ENCODE results near the gene TREML2. TPM values are rescaled to one million over a fixed set of nuclear protein-coding genes. Genes with fewer than 3 reads are reported as not detected.

The TREML2 gene
- total RNA-seq, 2 donors from 2014 or later: 0.12 TPM; not detected in 1

- no peaks in the 10 kb centered on the region for H3K36me3 ChIP-seq
- no peak overlapping the region for H3K27ac ChIP-seq
- no peak overlapping the region for H3K4me3 ChIP-seq
- no peak for DNase-seq (ENCODE audit: low spot score)
- no peaks in the 10 kb centered on the region for H3K27me3 ChIP-seq
- no peak for TF ChIP-seq CTCF (IDR thresholded peaks at IDR 0.05)
- no peaks in the 10 kb centered on the region for H3K9me3 ChIP-seq
- no peaks in the 10 kb centered on the region for H3K4me1 ChIP-seq
Measured at GRCh38 chr6:41153451-41153850, 47.5 kb downstream of the TREML2 start.

GRCh38 chr6:41150671-41151070 lies 50.3 kb downstream of the TREML2 start:
- Histone ChIP-seq H3K9me3 (no peaks in the 10 kb centered on the region), H3K4me3 (no peak overlapping the region)

GRCh38 chr6:41147917-41148316 lies 53.0 kb downstream of the TREML2 start:
- H3K36me3 ChIP-seq: no peaks in the 10 kb centered on the region
- no peaks in the 10 kb centered on the region for H3K27me3 ChIP-seq
- H3K9me3 ChIP-seq: no peaks in the 10 kb centered on the region
- no peak for TF ChIP-seq CTCF (IDR thresholded peaks at IDR 0.05)
- no peak overlapping the region for H3K27ac ChIP-seq
- no peak for DNase-seq (ENCODE audit: low spot score)
- no peaks in the 10 kb centered on the region for H3K4me1 ChIP-seq
- no peak overlapping the region for H3K4me3 ChIP-seq

More at GRCh38 chr6:41150671-41151070, 50.3 kb downstream of the TREML2 start:
- TF ChIP-seq CTCF (IDR thresholded peaks at IDR 0.05): no peak
- H3K27me3 ChIP-seq: no peaks in the 10 kb centered on the region
- no peak for DNase-seq (ENCODE audit: low spot score)
- H3K27ac ChIP-seq: no peak overlapping the region
- no peaks in the 10 kb centered on the region for H3K36me3 ChIP-seq
- no peaks in the 10 kb centered on the region for H3K4me1 ChIP-seq

Other genes starting within 250 kb of the TREML2 start
- under 1 TPM; 0.43 to 0.96 TPM for gene UNC5CL, start 161.9 kb downstream of the TREML2 start, total RNA-seq
- not detected for gene TSPO2, start 158.7 kb downstream of the TREML2 start, total RNA-seq
- 100 to 1,000 TPM; 130 to 245 TPM for gene APOBEC2, start 147.9 kb downstream of the TREML2 start, total RNA-seq
- 10 to 100 TPM in 1 of 2 donors, 1 to 10 TPM in 1; 9.4 to 13.4 TPM for gene OARD1, start 128.8 kb downstream of the TREML2 start, total RNA-seq
- gene NFYA, start 128.2 kb downstream of the TREML2 start, total RNA-seq: 1 to 10 TPM; 8.2 to 9.9 TPM
- gene TREML1, start 46.8 kb downstream of the TREML2 start, total RNA-seq: not detected
- 1 to 10 TPM; 1.6 to 7.0 TPM for gene TREM2, start 38.0 kb downstream of the TREML2 start, total RNA-seq
- gene TREML4, start 27.2 kb upstream of the TREML2 start, total RNA-seq: not detected
- gene TREM1, start 85.5 kb upstream of the TREML2 start, total RNA-seq: 1 to 10 TPM in 1 of 2 donors, not detected in 1; 2.9 TPM
- not detected for gene NCR2, start 134.5 kb upstream of the TREML2 start, total RNA-seq